ENCODE data around the gene PRSS37. TPM values are rescaled to one million over a fixed set of nuclear protein-coding genes. Genes with fewer than 3 reads are reported as not detected.
"Not testable (repeated sequence)": the region's sequence is repeated elsewhere in the genome, so short reads cannot be mapped to it uniquely, and the experiment has no call there.

PRSS37 gene, protein sequence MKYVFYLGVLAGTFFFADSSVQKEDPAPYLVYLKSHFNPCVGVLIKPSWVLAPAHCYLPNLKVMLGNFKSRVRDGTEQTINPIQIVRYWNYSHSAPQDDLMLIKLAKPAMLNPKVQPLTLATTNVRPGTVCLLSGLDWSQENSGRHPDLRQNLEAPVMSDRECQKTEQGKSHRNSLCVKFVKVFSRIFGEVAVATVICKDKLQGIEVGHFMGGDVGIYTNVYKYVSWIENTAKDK
- polyA plus RNA-seq (2013, experiment 1 of 2; ENCODE audit: insufficient read length): not detected
- polyA plus RNA-seq (2013, experiment 2 of 2; ENCODE audit: insufficient read length): not detected

DNA sequence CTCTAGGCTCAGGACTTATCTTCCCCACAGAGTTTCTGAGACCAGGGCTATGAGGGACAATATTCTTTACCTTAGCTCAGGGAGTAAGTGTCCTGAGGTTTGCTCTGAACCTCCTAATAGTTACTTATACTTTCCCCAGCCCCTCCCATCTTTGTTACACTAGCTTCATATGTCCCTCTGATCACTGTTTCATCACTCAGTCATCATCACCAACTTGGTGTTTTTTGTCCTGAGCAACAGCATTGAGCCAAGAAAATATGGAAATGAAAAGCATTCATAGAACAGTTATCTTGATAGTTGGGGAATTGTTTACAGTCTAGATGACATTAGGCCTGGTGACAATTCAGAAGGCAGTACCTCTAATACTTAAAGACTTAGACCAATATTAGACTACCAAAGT is at the start of gene PRSS37:
PRSS37 (minus strand) TSS at position 101 of the 400 bp plus-strand sequence. CDS start 436 bp downstream, outside the sequence.
- no peak for DNase-seq

DNA sequence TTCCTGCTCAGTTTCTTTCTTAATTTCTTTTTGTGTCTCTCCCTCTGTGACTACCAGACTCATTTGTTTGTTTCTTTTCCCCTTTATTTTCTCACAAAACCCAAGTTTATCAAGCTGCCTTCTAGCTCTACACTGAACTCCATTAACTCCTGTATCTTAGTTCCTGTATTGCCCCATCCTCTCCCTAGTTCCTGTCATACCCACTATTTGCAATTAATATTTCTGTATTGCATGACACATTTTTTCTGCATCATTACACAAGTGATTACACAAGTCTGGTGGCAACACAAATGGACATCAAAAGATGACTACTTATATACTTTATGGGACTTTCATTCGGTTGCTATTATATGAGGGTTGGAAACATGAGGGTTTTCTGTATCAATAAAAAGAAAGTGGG is 48.0 kb upstream of the PRSS37 start:
- no peak for DNase-seq

DNA sequence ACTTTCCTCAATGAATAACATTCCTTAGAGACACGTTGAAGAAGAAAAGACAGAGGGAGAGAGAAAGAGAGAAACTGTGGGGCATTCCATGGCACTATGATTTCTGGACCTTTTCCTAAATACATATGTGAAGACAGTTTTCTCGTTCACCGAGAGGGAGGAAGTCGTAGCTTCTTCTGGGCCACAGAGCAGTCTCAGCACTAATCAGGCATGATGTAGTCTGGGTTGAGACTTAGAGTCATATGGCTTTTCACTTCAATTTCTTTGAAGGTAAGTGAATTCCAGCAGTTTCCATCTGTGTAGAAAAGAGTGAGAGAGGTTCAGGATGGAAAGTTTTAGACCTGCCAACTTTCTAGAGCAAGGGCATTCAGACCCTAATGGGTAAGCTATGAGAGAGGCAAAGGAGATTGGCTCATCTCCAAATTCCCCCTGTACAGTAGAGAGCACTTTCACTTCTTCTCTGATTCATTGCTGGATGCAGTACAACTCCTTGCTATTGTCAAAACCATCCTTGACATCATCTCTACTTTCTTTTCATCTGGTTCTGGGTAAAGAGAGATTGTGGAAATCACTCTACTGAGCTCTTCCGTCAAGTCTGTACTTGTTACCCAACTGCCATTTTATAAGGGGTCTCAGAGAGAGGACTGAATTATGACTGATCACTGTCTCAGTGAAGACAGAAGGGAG is 43.4 kb upstream of the PRSS37 start:
- DNase-seq: no peak

DNA sequence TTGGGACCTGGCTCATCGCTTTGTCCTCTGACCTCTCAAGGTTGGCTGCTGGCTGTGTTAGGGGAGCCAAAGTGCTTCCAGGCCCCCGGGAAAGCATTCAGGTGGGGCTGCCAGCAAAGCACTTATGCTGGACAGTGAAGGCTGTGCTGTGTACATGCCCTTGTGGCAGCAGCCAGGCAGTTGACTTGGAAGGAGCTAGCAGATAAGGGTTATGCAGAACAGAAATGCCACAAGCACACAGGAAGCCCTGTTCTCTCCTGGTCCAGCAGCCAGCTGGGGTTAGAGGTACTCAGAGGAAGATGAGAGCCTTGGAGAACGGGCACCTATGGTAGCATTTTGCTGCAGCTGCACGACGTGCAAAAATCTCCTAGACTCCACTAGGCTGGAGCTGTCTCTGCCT is 39.7 kb upstream of the PRSS37 start:
- DNase-seq: no peak

DNA sequence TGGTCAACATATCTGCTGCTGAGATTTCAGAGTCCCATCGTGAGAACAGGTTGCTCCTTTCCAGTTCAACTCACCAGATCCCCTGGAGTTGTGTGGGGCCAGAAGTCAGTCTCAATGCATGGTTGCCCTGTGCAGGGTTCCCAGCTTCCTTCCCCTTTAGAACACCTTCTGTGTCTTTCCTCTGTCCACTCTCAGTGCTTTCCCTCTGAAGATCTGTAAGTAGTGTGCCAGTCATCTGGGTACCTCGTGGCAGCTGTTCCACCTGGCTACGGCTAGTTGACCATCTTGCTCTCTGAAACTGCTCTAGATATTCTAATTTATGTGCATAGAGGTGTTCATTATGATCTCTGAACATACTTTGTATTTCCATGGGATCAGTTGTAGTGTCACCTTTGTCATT is 36.1 kb upstream of the PRSS37 start:
- DNase-seq: no peak

GRCh38 chr7:141876371-141876770 is 35.1 kb upstream of the PRSS37 start:
- DNase-seq: no peak

- DNase-seq: no peak
Observed at GRCh38 chr7:141875453-141875852, 34.2 kb upstream of the PRSS37 start.

DNA sequence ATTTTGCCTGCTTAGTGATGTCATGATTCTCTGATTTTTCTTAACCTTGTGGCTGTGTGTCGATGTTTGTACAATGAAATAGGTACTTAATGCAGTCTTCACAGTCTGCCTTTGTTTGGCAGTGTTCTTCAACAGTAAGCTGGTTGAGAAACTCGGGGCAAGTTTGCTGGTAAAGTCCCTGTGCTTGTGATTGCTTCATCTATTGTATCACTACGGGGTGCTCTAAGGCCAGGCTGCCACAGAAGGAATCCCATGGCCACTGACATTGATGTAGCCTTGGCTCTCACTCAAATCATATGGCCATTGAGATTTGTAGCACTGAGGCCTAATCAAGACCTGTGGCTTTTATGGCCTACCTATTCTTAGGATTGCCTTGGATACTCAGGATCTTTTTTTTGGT is 33.5 kb upstream of the PRSS37 start:
- no peak for DNase-seq

DNA sequence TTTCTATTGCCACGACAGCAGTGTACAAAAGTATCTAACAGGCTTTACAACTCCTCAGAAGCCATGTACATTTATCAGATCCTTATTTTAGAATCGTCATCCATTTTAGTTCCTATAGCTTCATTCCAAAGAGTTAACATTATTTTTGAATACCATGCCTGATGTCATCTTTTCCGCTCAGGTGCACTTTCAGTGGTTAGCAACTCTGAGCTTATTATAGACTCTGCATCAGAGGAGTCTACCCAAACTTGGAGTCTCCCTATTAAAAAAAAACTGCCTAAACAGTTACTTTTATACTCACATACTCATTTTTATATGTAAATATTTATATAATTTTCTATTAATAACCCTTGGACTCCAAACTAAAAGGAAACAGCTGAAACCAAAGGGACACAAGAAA is 31.6 kb upstream of the PRSS37 start:
- DNase-seq: no peak

GRCh38 chr7:141866974-141867373 is 25.7 kb upstream of the PRSS37 start:
- DNase-seq: no peak

DNA sequence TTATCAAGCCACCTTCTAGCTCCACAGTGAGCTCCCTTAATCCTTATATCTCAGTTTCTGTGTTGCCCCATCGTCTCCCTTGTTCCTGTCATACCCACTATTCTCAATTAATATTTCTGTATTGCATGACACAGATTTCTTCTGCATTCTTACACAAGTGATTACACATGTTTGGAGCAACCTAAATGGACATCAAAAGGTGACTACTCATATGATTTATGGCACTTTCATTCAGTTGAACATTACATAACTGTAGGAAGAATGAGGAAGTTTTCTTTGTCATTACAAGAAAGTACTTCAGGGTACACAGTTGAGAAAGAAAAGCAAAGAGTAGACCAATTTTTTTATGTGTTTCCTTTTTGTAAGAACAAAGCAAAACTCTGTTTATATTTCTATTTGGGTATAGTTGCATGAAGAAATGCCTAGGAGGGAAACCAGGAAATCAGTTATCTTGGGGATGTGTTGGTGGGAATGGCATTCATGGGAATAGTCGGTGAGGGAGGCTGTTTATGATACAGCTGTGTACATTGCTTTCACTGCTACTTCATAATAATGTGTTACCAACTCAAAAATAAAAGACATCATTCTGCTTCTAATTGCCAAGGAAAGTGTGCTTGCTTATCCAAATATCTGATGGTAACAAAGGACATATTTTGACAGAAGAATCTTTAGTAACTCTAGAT is 23.6 kb upstream of the PRSS37 start:
- DNase-seq: no peak

DNA sequence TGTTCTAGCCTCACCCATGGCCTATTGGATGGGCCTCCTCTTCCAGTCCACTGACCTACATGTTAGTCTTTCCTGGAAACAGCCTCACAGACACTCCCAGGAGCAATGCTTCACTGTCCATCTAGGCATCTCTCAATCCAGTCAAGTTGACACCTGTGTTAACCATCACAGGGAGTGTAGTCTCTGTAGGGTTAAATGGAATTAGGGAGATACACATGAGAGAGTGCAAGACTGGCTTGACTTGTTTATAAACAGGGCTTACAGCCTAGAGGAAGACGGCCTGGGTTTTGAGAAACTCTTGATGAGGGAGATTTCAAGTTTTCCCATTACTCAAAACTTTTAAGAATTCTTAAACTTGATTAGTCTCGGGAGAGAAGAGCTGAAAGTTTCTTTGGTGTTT is 18.9 kb upstream of the PRSS37 start:
- no peak for DNase-seq

DNA sequence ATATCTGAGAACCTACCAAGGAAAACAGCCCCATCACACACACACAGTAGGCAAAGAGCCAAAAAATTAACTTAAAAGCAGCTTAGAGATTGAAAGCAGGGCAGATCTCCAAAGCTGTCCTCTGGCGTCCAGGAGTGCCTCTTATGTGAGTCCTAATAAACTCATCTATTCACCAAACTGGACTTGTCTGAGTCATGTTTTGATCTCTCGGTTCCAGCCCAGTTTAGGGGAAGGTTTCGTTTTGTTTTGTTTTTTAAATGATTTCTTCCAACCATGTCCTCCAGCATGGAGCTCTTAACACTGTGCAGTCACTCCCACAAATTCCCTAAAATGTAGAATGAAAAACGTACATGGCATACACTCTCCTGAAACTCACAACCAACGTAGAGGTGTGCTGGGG is 6.7 kb upstream of the PRSS37 start:
- DNase-seq: no peak

- no peak for DNase-seq
Observed at GRCh38 chr7:141844256-141844655, 3.0 kb upstream of the PRSS37 start.

GRCh38 chr7:141842904-141843303 is 1.6 kb upstream of the PRSS37 start:
- DNase-seq: no peak

GRCh38 chr7:141840708-141841107 is 577 bp downstream of the PRSS37 start:
- DNase-seq: no peak

- DNase-seq: no peak
Observed at GRCh38 chr7:141839256-141839655, 2.0 kb downstream of the PRSS37 start.

GRCh38 chr7:141838581-141838980 is 2.7 kb downstream of the PRSS37 start:
- DNase-seq: no peak

DNA sequence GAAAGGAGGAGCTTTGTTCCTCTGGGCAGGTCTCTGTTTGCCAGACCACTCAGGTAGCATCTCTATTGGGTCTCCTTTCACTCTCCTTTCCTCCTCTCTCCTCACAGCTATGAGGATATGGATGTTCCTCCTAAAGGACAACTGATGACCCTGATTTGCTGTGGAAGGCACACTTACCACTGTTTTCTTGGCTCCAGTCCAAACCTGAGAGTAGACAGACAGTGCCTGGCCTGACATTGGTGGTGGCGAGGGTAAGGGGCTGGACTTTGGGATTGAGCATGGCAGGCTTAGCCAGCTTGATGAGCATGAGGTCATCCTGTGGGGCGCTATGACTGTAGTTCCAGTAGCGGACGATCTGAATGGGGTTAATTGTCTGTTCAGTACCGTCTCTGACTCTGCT is 3.6 kb downstream of the PRSS37 start:
- no peak for DNase-seq

- not testable (repeated sequence) for DNase-seq
Observed at GRCh38 chr7:141822432-141822831, 18.9 kb downstream of the PRSS37 start.

DNA sequence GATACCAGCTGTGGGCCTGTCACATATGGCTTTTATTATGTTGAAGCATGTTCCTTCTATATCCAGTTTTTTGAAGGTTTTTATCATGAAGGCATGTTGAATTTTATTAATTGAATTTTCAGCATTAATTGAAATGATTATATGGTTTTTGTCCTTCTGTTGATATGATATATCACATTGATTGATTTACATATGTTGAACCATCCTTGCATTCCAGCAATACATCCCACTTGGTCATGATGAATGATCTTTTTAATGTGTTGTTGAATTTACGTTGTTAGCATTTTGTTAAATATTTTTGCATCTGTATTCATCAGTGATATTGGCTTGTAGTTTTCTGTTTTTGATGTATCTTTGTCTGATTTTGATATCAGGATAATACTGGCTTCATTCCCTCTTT is 21.2 kb downstream of the PRSS37 start:
- no peak for DNase-seq

DNA sequence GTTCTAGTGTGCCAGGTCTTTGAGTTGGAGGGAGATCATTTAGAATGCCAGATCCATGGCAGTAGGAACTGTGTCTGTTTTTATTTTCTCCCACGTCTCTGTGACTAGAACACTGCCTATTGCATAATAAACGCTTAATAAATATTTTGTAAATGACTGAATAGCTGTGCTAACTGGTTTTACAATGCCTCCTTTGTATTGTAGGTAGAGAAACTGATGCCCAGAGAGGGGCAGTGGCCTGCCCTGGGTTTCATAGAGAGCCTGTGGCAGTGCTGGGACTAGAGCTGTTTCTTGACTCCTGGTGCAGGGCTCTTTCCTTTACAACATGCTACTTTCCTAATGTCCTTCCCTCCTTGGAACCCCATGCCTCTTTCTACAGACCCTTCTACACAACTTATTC is 48.8 kb downstream of the PRSS37 start:
- no peak for DNase-seq

DNA sequence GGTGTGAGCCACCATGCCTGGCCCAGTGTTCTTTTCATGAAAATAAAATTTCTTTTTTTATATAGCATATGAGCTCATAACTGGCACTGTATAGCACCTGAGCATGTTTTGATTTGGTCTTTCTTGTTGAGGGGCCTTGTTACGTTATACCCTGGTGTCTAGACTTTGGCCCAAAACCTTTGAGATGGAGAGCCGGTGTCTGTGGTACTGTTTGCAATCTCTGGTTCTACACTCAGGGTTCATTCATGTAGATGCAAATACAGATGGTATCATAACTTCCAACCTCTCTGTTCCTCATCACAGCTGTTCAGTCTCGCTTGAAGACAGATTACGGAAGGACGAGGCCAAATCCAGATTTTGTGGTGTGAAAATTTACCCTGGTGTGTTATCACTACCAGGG is 51.4 kb downstream of the PRSS37 start, which contains the start of gene TAS2R5:
TAS2R5 (plus strand) TSS at position 301 of the 400 bp plus-strand sequence. CDS start 145 bp downstream, outside the sequence.
- no peak for DNase-seq

GRCh38 chr7:141788296-141788695 is 53.0 kb downstream of the PRSS37 start:
- DNase-seq: no peak

All from fibroblast of skin of scalp (primary cell).